ENCODE results near the gene BHLHA9. TPM values are rescaled to one million over a fixed set of nuclear protein-coding genes. Genes with fewer than 3 reads are reported as not detected.
A peak's percentile ranks its signal among the peaks of the same experiment; 100 is the strongest.

The BHLHA9 gene
- polyA plus RNA-seq, 1 donor: not detected

GRCh38 chr17:1273492-1274244 lies 3.4 kb downstream of the BHLHA9 start:
- DNase-seq: no peak
- H3K27me3 ChIP-seq (ENCODE audit: control insufficient read depth, insufficient read depth, low read length): peaks cover 47% of the 10 kb centered on the region
- no peaks in the 10 kb centered on the region for H3K9me3 ChIP-seq (ENCODE audit: control insufficient read depth, low read depth, low read length)
- no peaks in the 10 kb centered on the region for H3K4me1 ChIP-seq (ENCODE audit: control insufficient read depth, insufficient read depth, low read length)
- no peak overlapping the region for H3K27ac ChIP-seq (ENCODE audit: low read length)
- no peak overlapping the region for H3K4me3 ChIP-seq (ENCODE audit: low read length)
- no peaks in the 10 kb centered on the region for H3K36me3 ChIP-seq (ENCODE audit: control insufficient read depth, insufficient read depth, low read length)
- no CpG with 5 or more reads among the region's 13 CpGs for WGBS (ENCODE audit: insufficient coverage, low lambda C conversion rate)

- no peak for DNase-seq
- Histone ChIP-seq H3K36me3 (ENCODE audit: control insufficient read depth, insufficient read depth, low read length) (no peaks in the 10 kb centered on the region), H3K27me3 (ENCODE audit: control insufficient read depth, insufficient read depth, low read length) (peaks cover 48% of the 10 kb centered on the region), H3K4me1 (ENCODE audit: control insufficient read depth, insufficient read depth, low read length) (no peaks in the 10 kb centered on the region), H3K4me3 (ENCODE audit: low read length) (no peak overlapping the region), H3K9me3 (ENCODE audit: control insufficient read depth, low read depth, low read length) (no peaks in the 10 kb centered on the region), H3K27ac (ENCODE audit: low read length) (no peak overlapping the region)
- no CpG with 5 or more reads among the region's 6 CpGs for WGBS (ENCODE audit: insufficient coverage, low lambda C conversion rate)
Observed at GRCh38 chr17:1274245-1274608, 4.0 kb downstream of the BHLHA9 start.

- no peak overlapping the region for H3K27ac ChIP-seq (ENCODE audit: low read length)
- no peaks in the 10 kb centered on the region for H3K9me3 ChIP-seq (ENCODE audit: control insufficient read depth, low read depth, low read length)
- H3K27me3 ChIP-seq (ENCODE audit: control insufficient read depth, insufficient read depth, low read length): peaks cover 43% of the 10 kb centered on the region
- H3K36me3 ChIP-seq (ENCODE audit: control insufficient read depth, insufficient read depth, low read length): no peaks in the 10 kb centered on the region
- WGBS (ENCODE audit: insufficient coverage, low lambda C conversion rate): no CpG with 5 or more reads among the region's 10 CpGs
- DNase-seq: no peak
- H3K4me3 ChIP-seq (ENCODE audit: low read length): no peak overlapping the region
- H3K4me1 ChIP-seq (ENCODE audit: control insufficient read depth, insufficient read depth, low read length): peaks cover 3% of the 10 kb centered on the region
Observed at GRCh38 chr17:1275205-1275961, 5.1 kb downstream of the BHLHA9 start.

- no CpG with 5 or more reads among the region's 28 CpGs for WGBS (ENCODE audit: insufficient coverage, low lambda C conversion rate)
- DNase-seq: no peak
- no peak overlapping the region for H3K4me3 ChIP-seq (ENCODE audit: low read length)
- no peaks in the 10 kb centered on the region for H3K9me3 ChIP-seq (ENCODE audit: control insufficient read depth, low read depth, low read length)
- H3K27me3 ChIP-seq (ENCODE audit: control insufficient read depth, insufficient read depth, low read length): peaks cover 48% of the 10 kb centered on the region
- H3K4me1 ChIP-seq (ENCODE audit: control insufficient read depth, insufficient read depth, low read length): peaks cover 3% of the 10 kb centered on the region
- H3K27ac ChIP-seq (ENCODE audit: low read length): no peak overlapping the region
- H3K36me3 ChIP-seq (ENCODE audit: control insufficient read depth, insufficient read depth, low read length): no peaks in the 10 kb centered on the region
Observed at GRCh38 chr17:1275962-1276736, 5.9 kb downstream of the BHLHA9 start.

GRCh38 chr17:1280652-1281051 lies 10.4 kb downstream of the BHLHA9 start:
- Histone ChIP-seq H3K27me3 (ENCODE audit: control insufficient read depth, insufficient read depth, low read length) (peaks cover 22% of the 10 kb centered on the region), H3K27ac (ENCODE audit: low read length) (no peak overlapping the region), H3K4me3 (ENCODE audit: low read length) (no peak overlapping the region), H3K9me3 (ENCODE audit: control insufficient read depth, low read depth, low read length) (no peaks in the 10 kb centered on the region), H3K4me1 (ENCODE audit: control insufficient read depth, insufficient read depth, low read length) (peaks cover 3% of the 10 kb centered on the region), H3K36me3 (ENCODE audit: control insufficient read depth, insufficient read depth, low read length) (no peaks in the 10 kb centered on the region)
- no peak for DNase-seq
- WGBS (ENCODE audit: insufficient coverage, low lambda C conversion rate): no CpG with 5 or more reads among the region's 23 CpGs

GRCh38 chr17:1286379-1287106 lies 16.3 kb downstream of the BHLHA9 start:
- Histone ChIP-seq H3K4me1 (ENCODE audit: control insufficient read depth, insufficient read depth, low read length) (no peaks in the 10 kb centered on the region), H3K27ac (ENCODE audit: low read length) (no peak overlapping the region), H3K36me3 (ENCODE audit: control insufficient read depth, insufficient read depth, low read length) (no peaks in the 10 kb centered on the region), H3K4me3 (ENCODE audit: low read length) (no peak overlapping the region), H3K27me3 (ENCODE audit: control insufficient read depth, insufficient read depth, low read length) (no peaks in the 10 kb centered on the region), H3K9me3 (ENCODE audit: control insufficient read depth, low read depth, low read length) (no peaks in the 10 kb centered on the region)
- 91% methylated on average over 2 of the region's 19 CpGs for WGBS (ENCODE audit: insufficient coverage, low lambda C conversion rate)
- DNase-seq: no peak

GRCh38 chr17:1289695-1290094 lies 19.5 kb downstream of the BHLHA9 start:
- Histone ChIP-seq H3K36me3 (ENCODE audit: control insufficient read depth, insufficient read depth, low read length) (no peaks in the 10 kb centered on the region), H3K4me3 (ENCODE audit: low read length) (no peak overlapping the region), H3K9me3 (ENCODE audit: control insufficient read depth, low read depth, low read length) (no peaks in the 10 kb centered on the region), H3K4me1 (ENCODE audit: control insufficient read depth, insufficient read depth, low read length) (no peaks in the 10 kb centered on the region), H3K27ac (ENCODE audit: low read length) (no peak overlapping the region), H3K27me3 (ENCODE audit: control insufficient read depth, insufficient read depth, low read length) (no peaks in the 10 kb centered on the region)
- no peak for DNase-seq
- no CpG with 5 or more reads among the region's 11 CpGs for WGBS (ENCODE audit: insufficient coverage, low lambda C conversion rate)

- no peak for DNase-seq
- Histone ChIP-seq H3K36me3 (ENCODE audit: control insufficient read depth, insufficient read depth, low read length) (no peaks in the 10 kb centered on the region), H3K27me3 (ENCODE audit: control insufficient read depth, insufficient read depth, low read length) (no peaks in the 10 kb centered on the region), H3K4me3 (ENCODE audit: low read length) (no peak overlapping the region), H3K4me1 (ENCODE audit: control insufficient read depth, insufficient read depth, low read length) (no peaks in the 10 kb centered on the region), H3K27ac (ENCODE audit: low read length) (no peak overlapping the region), H3K9me3 (ENCODE audit: control insufficient read depth, low read depth, low read length) (no peaks in the 10 kb centered on the region)
- WGBS (ENCODE audit: insufficient coverage, low lambda C conversion rate): no CpG with 5 or more reads among the region's 13 CpGs
Observed at GRCh38 chr17:1290676-1291075, 20.4 kb downstream of the BHLHA9 start.

GRCh38 chr17:1294157-1294717 lies 24.0 kb downstream of the BHLHA9 start:
- H3K36me3 ChIP-seq (ENCODE audit: control insufficient read depth, insufficient read depth, low read length): no peaks in the 10 kb centered on the region
- no peak overlapping the region for H3K4me3 ChIP-seq (ENCODE audit: low read length)
- no peak overlapping the region for H3K27ac ChIP-seq (ENCODE audit: low read length)
- no CpG with 5 or more reads among the region's 12 CpGs for WGBS (ENCODE audit: insufficient coverage, low lambda C conversion rate)
- peaks cover 12% of the 10 kb centered on the region for H3K4me1 ChIP-seq (ENCODE audit: control insufficient read depth, insufficient read depth, low read length)
- no peak for DNase-seq
- no peaks in the 10 kb centered on the region for H3K9me3 ChIP-seq (ENCODE audit: control insufficient read depth, low read depth, low read length)
- peaks cover 16% of the 10 kb centered on the region for H3K27me3 ChIP-seq (ENCODE audit: control insufficient read depth, insufficient read depth, low read length)

GRCh38 chr17:1298606-1299005 lies 28.4 kb downstream of the BHLHA9 start:
- Histone ChIP-seq H3K4me3 (ENCODE audit: low read length) (no peak overlapping the region), H3K27me3 (ENCODE audit: control insufficient read depth, insufficient read depth, low read length) (peaks cover 29% of the 10 kb centered on the region), H3K4me1 (ENCODE audit: control insufficient read depth, insufficient read depth, low read length) (peaks cover 12% of the 10 kb centered on the region), H3K36me3 (ENCODE audit: control insufficient read depth, insufficient read depth, low read length) (no peaks in the 10 kb centered on the region), H3K9me3 (ENCODE audit: control insufficient read depth, low read depth, low read length) (no peaks in the 10 kb centered on the region), H3K27ac (ENCODE audit: low read length) (no peak overlapping the region)
- peak in 1 of 2 donors; percentile 30 for DNase-seq
- no CpG with 5 or more reads among the region's 24 CpGs for WGBS (ENCODE audit: insufficient coverage, low lambda C conversion rate)
